Choroid plexus epithelial cell (primary cell): ENCODE data around the gene SHC3.

ENCODE experiments used
- DNase-seq: peaks from one replicate; pipeline ENCODE4 v3.0.0-alpha.2; 2010; ENCODE audit warnings: low read depth
- H3K4me3 ChIP-seq: 2 replicates; pipeline ENCODE4 v1.5.1; 2011; ENCODE audit warnings: low read depth, mild to moderate bottlenecking, control low read depth, low read length, moderate library complexity
- TF ChIP-seq, protein P1 (sequence below): conservative IDR thresholded peaks from 2 replicates; pipeline ENCODE4 v1.5.1; 2011; ENCODE audit warnings: low read depth, mild to moderate bottlenecking, control low read depth, inconsistent platforms, low read length, moderate library complexity

SHC3 gene

DNA sequence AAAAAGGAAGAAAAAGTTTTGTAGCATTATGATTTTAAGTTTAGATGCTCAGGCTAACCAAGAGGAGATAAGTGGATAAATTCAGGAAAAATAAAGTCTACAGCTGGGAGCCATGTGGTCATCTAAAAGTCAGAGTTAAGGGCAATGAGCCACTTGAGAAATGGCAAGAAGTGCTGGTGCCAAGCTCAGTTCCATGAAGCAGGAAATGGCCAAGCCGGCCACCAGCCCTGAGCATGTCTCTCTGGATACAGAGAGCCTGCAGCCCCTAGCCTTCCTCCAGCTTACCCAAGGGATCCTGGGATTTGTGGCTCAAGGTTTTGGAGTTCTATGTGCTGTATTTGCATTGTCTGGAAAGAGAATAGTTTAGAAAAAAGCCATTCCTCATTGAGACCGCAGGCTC, 199.6 kb downstream of the SHC3 start:
- DNase-seq, result no peak
- no peak overlapping the region for H3K4me3 ChIP-seq
- TF ChIP-seq, protein P1, sequence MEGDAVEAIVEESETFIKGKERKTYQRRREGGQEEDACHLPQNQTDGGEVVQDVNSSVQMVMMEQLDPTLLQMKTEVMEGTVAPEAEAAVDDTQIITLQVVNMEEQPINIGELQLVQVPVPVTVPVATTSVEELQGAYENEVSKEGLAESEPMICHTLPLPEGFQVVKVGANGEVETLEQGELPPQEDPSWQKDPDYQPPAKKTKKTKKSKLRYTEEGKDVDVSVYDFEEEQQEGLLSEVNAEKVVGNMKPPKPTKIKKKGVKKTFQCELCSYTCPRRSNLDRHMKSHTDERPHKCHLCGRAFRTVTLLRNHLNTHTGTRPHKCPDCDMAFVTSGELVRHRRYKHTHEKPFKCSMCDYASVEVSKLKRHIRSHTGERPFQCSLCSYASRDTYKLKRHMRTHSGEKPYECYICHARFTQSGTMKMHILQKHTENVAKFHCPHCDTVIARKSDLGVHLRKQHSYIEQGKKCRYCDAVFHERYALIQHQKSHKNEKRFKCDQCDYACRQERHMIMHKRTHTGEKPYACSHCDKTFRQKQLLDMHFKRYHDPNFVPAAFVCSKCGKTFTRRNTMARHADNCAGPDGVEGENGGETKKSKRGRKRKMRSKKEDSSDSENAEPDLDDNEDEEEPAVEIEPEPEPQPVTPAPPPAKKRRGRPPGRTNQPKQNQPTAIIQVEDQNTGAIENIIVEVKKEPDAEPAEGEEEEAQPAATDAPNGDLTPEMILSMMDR, result no peak

DNA sequence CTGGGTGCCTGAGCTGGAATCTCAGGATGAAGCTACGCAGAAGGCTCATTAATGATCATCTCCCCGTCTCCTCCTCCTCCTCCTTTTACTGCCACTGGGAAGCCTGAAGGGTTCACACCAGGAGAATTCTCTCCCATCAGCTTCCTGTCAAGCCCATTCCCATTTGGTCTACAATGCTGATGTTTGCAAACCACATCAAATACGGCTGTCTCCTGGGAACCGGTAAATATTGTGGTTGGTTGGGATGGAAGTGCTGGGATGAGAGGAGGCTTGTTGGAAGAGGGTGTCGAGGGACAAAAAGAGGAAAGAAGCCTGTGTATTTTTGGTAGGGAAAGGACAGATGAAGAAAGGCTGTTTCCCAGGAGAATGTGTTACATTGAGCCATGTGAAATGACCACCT, 200.6 kb downstream of the SHC3 start:
- no peak overlapping the region for H3K4me3 ChIP-seq
- DNase-seq, result no peak
- TF ChIP-seq, protein P1, result no peak

DNA sequence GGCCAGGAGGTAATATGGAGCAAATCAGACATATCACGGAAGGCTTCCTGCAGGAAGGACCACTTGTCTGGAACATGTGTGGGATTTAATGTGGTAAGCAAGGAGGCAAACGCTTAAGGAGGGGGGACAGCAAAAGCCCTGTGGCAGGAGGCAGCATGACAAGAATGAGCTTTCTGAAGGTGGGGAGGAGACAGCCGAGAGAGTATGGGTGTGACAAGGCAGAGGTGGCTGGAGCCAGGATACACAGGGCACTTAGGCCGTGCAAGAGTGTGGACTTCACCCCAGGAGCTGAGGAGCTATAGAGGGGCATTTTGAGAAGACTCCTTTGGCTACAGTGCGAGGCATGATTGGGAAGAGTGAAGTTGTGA, 201.7 kb downstream of the SHC3 start:
- no peak for DNase-seq
- TF ChIP-seq, protein P1, result no peak
- H3K4me3 ChIP-seq, result no peak overlapping the region

DNA sequence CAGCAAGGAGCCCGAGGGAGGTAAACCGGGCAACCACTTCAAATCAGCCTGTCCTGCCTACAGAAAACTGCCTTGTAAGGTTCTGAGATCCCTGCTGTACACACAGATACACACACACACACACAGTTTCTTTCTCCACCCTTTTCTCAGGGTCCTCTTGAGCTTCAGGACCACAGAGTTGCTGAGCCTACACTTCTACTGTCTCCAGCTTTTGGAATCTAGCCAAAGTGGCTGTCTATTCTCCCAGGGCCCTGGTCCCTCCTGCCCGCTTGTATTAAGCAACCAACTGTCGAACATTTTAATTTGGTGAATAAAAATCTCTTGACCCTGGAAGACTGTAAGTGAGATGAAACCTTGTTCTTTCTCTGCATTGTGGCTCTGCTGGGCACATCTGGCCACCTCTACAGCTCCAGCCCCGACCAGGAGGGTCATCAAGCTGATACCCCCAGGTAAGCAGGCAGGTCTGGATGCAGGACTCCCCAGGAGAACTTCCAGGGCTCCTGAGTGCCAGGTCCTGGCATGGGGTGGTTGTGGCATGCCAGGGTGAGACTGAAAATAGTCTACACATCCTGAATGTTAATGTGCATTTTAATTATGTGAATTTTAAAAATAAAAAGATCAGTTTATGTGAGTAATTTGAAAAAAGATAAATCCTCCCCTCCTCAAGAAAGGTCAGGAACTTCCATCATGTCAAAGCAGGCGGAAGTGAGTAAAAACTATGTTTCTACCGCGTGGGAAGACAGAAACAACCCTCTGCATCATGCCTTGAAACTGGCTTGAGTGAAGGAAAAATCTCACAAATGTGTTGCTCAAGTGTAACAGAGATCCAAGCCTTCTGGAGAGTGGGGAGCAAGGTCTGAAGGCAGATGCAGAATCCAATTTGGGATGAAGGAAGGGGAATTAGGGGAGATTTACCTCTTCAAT, 202.4 kb downstream of the SHC3 start:
- no peak overlapping the region for H3K4me3 ChIP-seq
- TF ChIP-seq, protein P1, result no peak

DNA sequence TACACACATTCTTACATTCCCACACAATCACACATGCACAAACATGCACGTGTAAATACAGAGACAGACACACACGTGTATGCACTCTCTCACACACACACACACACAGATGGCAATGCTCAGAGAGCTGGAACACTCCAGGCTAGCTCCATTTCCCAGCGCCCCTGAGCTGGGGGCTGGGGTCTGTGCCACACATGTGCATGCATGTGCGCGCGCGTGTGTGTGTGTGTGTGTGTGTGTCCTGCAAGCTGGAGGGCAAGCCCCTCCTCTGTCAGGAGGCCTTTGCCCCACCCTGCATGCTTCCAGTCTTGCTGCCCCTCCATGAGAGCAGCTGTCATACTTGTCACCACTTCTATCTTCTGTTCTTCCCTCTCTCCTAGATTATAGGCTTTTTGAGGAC, 204.0 kb downstream of the SHC3 start:
- TF ChIP-seq, protein P1, result no peak
- H3K4me3 ChIP-seq, result no peak overlapping the region
- DNase-seq, result no peak

More for the DNA sequence above, 202.4 kb downstream of the SHC3 start:
- no peak for DNase-seq

DNA sequence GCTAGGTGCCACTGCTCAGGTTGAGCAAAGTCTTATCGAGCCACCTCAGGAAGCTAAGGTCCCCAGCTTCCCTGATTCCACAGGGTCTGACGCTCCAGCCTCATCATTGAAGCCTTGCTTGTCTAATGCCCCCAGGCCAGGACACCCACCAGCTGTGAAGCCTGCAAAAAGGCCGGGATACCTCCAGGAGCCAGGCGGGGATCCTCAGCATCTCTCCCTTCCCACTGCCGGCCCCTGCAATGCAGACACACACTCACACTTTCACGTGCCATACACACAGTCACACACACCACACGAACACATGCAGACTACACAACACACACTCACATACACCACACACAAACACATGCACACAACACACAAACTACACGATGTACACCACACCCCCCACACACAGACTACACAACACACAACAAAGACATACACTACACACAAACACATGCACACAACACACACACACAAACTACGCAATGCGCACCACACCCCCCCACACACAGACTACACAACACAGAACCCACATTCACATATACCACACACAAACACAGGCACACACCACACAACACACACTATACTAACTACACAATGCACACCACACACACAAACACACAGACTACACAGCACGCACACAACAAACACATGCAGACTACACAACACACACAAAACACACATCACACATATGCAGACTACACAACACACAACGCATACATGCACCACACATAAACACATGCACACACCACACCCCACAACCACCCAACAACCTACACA, 205.2 kb downstream of the SHC3 start:
- TF ChIP-seq, protein P1, result no peak
- DNase-seq, result no peak
- H3K4me3 ChIP-seq, result no peak overlapping the region
